Endometrium (tissue), 2 donors: ENCODE results near the gene PGA5.

Source experiments
- FAIRE-seq: peaks from 2 replicates; lab custom pipeline; 2012; peaks lifted over from hg19 to GRCh38; lab: Jason Lieb, UNC
- donor health status: control.
- donor health status: control.

The PGA5 gene

GRCh38 chr11:61294717-61295595 lies 54.0 kb downstream of the PGA5 start, which contains the start of gene VWCE:
Gene VWCE, minus strand, starts transcription at chr11:61295316. Its CDS starts 279 bp downstream, at chr11:61295037.
- FAIRE-seq: no peak

GRCh38 chr11:61295596-61295926 lies 54.6 kb downstream of the PGA5 start:
- no peak for FAIRE-seq

- FAIRE-seq: no peak
These were observed 56.4 kb downstream of the PGA5 start for GRCh38 chr11:61297341-61297740.

- no peak for FAIRE-seq
These were observed 56.8 kb downstream of the PGA5 start for GRCh38 chr11:61297746-61298145.

- FAIRE-seq: no peak
These were observed 57.8 kb downstream of the PGA5 start for GRCh38 chr11:61298663-61299244.
